Measurements from ENCODE around the gene LEKR1.
A peak's percentile ranks its signal among the peaks of the same experiment; 100 is the strongest.

The LEKR1 gene

DNA sequence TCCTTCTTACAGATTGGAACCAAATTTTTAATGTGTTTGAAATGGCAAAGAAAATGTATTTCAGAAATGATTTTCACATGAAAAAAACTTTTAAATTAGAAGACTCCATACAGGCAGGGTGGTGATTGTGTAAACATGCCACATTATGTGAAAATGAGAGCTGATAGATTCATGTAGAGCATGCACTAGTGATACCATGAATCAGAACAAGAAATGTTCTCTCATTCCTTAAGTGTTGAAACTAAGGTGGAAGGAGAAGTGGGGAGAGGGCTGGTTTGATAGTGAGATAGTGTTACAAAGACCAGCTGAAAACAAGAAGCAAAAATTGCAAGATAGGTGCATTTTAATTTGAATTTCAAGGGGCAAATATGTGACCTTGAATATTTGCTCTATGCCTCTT lies 233.5 kb downstream of the LEKR1 start:
- no peak for DNase-seq (ENCODE audit: low spot score)

DNA sequence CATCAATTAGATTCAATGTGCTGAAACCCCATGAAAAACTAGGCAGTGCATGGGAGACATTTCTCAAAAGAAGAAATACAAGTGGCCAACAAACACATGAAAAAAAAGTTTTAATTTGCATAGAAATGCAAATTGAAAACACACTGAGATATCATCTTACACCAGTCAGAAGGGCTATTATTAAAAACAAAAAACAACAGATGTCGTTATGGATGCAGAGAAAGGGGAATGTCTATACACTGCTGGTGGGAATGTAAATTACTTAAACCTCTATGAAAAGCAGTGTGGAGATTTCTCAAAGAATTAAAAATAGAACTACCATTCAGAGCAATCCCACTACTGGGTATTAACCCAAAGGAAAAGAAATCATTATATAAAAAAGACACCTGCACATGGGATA lies 235.1 kb downstream of the LEKR1 start:
- no peak for DNase-seq (ENCODE audit: low spot score)

DNA sequence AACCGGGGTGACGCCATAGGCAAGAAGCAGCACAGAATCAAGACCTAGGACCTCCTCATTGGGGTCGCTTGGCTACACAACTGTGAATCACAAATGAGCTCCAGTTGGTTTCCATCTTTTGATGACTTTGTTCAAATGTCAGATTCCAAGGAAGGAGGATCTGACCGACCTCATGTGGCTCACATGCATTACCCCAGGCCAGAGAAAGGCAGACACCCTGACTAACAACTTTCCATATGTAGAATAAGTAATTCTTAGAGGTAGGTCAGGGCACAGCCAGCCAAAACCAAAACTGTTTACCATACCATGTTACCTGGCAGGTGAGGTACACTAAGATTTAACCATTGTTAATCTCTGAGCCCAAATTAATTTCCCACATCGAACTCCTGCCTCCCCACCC lies 237.3 kb downstream of the LEKR1 start:
- DNase-seq (ENCODE audit: low spot score), result no peak

DNA sequence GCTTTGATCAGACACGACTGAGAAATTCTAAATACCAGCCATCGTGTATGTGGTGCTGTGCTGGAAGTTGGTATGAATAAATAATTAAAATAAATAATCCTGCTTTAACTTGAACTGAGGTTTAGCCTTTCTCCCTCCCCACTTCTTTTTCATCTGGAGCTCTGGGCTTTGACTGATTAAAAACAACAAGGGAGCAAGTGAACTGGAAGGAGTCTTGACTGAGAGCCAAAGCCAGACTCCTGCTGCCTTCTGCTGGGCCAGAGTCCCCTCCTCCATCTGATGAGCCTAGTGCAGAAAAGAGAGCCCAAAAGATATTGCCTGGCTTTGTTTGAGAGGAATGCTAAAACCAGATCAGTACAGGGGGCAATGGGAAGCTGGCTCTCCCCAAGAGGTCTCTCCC lies 237.8 kb downstream of the LEKR1 start:
- DNase-seq (ENCODE audit: low spot score), result no peak

DNA sequence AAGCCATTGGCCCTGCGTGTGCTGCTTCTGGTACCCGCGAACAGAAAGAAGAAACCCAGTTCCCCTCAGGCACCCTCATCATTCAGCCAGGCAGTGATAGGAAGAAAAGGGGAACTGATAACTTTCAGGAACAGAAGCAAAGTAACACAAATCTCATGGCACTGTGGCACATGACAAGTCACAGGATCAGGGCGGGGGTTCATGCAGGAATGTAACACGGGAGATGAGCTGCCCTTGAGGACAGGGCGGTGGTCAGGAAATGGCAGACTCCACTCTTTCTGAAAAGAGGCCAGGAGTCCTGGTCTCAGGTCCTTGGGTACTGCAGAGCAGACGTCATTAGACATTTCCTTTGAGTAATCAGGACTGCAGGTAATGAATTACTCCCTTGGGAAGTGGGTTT lies 238.2 kb downstream of the LEKR1 start:
- no peak for DNase-seq (ENCODE audit: low spot score)

DNA sequence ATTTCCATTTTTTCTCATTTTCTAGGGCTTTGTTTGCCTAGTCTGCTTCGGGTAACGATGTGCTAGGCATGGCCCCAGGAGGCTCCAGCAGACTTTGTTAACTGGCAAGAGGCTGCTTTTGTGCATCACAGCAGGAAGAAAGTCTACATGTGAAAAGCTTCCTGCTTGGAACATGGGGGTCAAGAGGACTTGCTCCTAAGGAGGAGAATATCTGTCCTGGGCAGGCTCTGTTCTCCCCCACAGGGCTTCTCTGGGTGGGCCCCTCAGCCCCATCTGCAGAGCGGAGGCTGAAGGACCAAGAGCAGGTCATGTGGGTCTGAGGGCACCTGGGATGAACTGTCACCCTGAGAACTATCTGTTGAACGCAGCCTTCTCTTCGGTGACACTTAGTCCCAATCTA lies 239.0 kb downstream of the LEKR1 start:
- DNase-seq (ENCODE audit: low spot score), result no peak

DNA sequence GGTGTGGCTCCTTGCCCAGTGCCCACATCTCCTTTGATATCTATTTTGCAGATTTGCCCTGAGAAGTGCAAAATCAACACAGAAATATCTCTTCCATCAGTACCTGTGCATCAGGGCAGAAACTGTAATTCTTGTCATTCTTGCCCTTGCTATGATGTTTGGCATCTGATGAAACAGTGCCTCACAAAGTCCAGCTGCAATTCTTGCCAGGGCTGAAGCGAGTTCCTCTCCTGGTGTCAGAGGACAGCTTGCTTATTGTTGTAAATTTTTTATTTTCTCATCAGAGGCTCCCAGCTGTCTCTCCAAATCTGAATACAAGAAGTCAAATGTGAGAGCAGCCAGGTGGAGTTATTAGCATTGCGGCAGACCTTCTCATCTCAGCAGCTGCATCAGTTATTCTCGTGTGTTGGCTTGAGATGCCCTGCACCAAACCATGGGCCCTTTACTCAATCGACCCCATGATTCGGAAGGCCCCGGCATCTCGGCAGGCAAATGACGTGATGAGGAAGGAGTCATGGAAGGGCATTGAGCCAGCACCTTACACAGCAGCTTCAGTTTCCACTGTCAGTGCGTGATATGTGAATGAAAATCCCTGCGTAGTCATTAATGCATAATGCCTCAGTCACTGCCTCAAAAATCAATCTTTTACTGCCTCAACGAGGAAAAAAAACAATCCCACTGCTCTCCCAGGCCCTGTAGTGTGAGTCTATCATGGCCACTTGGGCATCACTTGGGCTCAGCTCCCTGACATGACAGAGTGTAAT lies 240.4 kb downstream of the LEKR1 start:
- no peak for DNase-seq (ENCODE audit: low spot score)

DNA sequence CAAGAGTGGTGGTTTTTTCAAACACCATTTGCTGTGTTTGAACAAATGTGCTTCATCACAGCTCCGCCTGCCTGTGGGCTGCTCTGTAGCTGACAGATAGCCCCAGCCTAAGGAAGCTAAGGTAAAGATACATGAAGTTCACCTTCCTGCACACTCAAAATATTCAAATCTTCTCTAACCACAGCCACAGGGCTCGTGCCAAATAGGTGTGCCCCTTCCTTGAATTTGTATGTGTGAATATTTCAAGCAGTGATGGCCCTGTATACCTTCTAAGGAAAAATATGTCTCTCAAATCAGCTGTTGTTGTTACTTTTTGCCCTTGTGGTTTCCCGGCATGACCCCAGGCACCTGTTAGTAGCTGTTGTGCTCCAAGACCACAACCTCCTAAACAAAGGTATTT lies 241.0 kb downstream of the LEKR1 start:
- DNase-seq (ENCODE audit: low spot score), result no peak

DNA sequence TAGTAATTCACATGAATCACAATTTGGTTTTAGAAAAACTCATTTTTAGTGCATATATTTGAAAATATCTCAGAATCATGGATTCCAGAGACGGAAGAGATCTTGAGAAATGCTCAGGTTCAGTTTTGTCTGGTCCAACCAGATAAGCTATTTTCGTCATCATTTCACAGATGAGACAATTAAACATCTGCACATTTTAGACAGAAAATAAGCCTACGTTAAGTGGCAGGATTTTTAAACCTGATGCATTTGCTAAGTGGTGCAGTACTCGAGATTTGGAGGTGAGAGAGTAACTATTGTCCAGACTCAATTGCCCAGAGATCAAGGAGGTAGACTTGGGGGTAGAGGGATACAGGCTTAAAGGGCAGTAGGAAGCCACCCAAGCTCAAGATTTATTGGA lies 243.3 kb downstream of the LEKR1 start:
- DNase-seq (ENCODE audit: low spot score), result no peak

DNA sequence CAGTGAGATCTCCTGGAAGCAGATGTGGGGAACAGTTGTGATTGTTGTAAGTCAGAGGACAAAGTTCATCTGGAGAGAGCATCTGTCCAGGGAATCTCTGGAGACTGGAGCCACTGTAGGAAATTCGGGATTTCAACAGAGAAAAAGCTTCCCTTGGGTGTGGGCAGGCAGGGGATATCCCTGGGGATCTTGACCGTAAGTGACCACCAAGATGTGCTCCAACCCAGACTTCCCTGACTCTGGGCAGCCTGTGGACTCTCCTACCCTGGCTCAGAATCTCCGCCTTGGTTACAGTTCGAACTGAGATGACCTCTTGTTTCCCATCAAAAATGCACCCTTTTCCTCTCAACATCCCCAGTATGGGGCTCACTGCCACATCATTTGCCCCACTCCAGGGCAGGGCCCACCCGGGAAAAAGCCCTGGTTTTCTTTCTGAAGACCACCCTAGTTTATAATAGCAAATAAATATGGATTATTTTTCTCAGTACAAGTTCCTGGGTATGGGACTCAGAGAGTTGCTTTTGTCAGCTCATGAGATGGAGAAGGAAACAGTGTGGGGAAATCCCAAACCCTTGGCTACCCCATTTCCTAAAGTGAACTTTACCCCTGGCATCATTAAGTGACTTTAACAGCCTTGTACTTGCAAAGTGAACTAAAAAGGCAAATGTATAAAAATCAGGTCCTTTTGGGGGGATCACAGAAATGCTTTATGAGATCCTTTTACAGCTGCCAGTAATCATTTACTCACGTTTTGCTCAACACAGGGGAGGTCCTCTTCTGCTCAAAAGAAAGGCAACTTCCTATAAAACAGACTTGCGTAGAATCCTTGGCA lies 243.9 kb downstream of the LEKR1 start:
- no peak for DNase-seq (ENCODE audit: low spot score)

DNA sequence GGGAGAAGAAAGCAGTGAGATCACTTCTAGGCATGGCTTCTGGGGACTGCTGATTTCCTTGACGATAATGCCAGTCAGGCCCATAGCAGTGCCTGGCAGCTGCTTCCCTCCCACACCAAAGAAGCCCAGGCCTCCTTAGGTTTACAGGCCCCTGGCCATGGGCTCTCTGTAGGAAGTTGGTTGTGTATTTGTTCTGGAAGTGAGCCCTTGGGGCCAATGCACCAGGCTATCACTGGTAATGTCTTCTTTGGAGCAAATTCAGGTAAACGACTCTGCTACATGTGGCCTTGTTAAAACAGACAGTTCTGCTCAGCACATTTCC lies 244.5 kb downstream of the LEKR1 start:
- DNase-seq (ENCODE audit: low spot score), result no peak

DNA sequence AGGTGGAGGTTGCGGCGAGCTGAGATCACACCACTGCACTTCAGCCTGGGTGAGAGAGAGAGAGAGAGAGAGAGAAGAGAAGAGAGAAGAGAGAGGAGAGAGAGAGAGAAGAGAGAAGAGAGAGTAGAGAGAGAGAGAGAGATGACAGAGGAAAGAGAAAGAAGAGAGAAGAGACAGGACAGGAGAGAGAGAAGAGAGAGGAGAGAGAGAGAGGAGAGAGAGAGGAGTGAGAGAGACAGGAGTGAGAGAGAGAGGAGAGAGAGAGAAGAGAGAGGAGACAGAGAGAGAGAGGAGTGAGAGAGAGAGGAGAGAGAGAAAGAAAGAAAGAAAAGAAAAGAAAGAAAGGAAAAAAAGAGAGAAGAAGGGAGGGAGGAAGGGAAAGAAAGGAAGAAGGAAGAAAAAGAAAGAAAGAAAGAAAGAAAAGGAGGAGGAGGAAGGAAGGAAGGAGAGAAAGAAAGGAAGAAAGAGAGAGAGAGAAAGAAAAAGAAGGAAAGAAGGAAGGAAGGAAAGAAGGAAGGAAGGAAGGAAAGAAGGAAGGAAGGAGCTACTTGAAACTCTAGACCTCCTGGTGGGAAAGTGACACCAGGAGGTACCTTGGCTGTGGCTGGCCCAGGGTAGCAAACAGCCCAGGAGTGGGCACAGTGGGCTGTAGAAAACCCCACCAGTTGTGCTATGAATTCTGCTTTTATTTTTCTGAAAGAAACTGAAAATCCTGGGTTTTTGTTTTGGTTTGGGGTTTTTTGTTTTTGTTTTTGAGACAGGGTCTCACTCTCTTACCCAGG lies 245.8 kb downstream of the LEKR1 start:
- no peak for DNase-seq (ENCODE audit: low spot score)

DNA sequence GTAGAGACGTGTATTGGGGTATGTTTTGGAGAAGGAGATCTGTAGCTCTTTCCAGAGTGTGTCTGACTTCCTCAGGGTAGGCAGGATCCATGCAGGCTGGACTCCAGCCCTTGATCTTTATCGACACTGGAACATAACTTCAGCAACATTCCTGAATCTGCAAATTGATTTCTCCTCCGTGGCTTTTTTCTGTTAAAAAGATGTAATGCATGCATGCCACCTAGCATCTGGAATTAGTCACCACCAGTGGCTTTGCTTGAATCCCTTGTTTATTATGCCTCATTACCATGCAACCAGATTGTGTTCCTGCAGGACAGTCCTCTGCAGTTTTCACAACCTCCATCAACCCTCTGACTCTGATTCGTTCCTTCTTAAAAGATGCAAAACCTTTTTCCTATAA lies 247.7 kb downstream of the LEKR1 start:
- DNase-seq (ENCODE audit: low spot score), result no peak

DNA sequence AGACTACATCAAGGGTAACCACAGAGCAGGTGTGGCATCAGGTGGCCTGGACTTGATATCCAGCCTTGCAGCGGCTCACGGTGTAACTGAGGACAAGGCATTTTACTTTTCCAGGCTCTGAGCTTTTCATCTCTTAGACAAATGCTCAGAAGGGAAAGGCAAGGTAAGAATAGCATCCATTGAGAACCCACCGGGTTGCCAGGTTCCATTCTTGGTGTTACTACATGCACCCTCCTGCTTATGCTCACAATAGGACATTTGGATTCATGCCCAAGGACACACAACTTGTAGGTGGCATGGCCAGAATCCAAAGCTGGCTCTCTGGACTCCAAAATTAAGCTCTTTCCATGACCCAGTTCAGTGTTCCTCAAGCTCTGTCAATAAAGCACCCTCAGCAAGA lies 248.3 kb downstream of the LEKR1 start:
- DNase-seq (ENCODE audit: low spot score), result no peak

DNA sequence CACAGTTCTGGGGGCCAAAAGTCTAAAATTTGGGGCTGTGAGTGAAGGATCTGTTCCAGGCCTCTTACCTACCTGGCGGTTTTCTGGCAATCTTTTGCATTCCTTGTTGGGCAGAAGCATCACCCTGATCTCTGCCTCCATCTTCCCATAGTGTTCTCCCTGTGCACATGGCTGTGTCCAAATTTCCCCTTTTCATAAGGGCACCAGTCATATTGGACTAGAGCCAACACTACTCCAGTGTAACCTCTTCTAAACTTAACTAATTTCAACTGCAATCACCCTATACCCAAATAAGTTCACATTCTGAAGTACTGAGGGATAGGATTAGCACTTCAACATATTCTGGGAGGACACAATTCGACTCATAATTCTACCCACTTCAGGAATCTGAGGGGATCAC lies 248.8 kb downstream of the LEKR1 start:
- no peak for DNase-seq (ENCODE audit: low spot score)

DNA sequence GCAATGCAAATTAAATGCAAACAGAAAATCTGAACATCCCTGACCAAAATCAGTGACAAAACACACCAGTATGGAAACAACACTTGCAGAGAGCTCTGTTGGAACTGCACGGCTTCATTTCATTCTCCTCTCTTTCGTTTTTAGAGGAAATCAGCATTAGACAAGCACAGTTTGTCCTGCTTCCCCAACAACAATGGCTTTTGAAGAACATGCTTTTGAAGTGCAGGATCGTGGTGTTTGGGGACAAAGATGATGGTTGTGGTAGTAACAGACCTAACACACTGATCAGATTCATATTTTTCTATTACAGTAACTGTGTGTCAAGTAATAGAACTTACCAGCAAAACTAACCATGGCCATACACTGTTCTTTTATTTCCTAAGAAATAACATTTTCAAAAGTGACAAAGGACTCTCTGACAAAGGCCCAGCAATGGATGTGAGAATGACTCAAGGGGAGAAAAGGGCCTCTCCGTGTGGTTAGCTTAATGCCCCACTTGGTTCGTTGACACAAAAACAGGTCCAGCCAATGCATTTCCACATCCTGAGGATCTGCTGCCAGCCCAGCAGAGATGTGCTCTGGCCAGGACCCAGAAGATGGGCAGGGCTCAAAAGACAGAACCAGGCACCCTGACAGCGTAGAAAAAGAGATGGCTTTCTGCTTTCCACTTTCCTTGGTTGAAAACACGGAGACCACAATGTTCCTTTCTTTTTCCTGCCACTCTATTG lies 249.7 kb downstream of the LEKR1 start:
- DNase-seq (ENCODE audit: low spot score), result no peak

DNA sequence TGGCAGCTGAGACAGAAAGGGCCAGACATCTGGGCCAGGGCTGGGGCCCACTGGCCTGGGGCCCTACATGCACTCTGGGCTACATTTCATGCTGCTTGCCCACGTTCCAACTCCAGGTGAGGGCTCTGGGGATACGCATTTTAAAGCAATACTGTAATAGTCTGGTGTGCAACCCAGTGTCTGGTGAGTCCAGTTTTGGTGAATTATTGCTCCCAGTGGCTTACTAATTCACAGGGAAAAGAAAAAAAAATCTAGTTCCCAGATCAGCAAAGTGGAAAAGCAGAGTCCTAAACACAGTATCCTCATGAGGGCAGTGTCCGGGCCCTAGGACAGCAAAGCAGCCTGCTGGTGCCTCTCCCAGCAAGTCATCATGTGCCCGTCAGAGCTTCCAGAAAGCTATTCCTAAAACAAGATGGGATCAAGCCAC lies 251.4 kb downstream of the LEKR1 start:
- no peak for DNase-seq (ENCODE audit: low spot score)

DNA sequence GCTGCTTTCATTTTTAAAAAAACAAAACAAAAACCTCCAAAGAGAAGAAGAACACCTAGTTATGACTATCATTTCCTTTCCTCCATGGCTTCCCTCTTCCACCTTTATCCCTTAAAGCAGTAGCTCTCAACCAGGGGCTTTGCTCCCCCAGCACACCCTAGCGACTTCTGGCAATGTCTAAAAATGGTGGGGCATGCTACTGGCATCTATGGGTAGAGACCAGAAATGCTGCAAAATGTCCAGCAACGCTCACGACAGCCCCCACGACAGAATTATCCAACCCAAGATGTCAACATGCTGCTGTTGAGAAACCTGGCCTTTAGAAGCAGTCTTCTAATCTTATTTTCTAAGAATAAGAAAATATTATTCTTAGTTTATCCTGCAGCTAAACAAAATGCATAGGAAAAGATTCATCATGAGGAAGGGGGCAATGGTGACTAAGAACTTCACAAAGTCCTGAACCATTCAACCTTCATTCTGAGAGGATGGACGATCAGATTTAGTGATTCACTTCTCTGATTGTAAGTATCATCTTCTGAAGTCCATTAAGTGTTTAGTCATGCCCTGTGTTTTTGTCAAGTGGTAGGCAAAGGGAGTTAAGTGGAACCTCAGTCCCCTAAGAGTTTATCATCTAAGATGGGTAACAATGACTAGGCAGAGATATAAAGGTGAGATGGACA lies 252.1 kb downstream of the LEKR1 start:
- no peak for DNase-seq (ENCODE audit: low spot score)

DNA sequence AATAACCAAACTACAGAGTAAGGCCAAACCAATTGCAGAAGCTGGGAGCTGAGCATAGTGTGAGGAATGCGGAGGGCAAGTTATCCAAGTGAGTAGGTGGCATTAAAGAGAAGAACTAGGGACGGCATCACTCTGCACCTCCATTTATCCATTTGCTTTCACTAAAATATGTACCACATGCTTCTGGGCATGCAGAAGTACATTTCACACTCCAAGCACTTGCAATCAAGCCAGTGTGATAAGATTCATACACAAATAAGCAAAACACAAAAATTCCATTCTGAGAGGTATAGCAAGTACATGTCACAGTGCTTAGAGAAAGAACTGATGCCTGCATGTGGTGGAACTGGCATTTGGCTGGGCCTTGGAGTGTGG lies 252.6 kb downstream of the LEKR1 start:
- no peak for DNase-seq (ENCODE audit: low spot score)

DNA sequence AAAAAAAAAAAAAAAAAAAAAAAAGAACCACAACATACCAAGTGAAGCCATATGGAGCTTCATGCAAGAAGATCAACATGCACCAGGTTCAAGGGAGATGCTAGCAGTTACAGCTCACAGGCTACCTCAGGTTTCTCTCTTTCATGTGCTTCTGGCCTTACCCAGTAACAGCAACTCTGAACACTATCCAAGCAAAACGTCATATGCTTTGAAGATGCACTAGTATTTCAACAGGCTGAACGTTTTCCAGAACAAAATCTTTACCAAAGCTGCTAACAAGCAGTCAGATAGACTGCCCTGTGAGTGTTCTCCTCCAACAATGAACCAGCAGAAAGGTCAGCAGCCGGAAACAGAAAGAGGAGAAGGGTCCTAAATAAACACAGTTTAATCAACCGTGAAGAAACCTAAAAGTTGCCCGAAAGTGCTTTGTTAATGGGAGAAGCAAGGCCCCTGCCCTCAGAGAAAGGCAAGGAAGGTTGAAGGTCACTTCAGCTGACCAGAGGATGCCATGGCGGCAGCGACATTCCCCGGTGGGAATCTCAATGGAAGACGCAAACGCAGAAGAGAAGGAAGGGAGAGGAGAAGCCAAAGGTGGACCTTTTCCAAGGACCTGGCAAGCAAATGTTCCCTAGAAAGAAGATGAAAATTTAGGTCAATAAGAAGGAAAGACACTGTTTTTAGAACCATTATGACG lies 253.7 kb downstream of the LEKR1 start:
- no peak for DNase-seq (ENCODE audit: low spot score)

DNA sequence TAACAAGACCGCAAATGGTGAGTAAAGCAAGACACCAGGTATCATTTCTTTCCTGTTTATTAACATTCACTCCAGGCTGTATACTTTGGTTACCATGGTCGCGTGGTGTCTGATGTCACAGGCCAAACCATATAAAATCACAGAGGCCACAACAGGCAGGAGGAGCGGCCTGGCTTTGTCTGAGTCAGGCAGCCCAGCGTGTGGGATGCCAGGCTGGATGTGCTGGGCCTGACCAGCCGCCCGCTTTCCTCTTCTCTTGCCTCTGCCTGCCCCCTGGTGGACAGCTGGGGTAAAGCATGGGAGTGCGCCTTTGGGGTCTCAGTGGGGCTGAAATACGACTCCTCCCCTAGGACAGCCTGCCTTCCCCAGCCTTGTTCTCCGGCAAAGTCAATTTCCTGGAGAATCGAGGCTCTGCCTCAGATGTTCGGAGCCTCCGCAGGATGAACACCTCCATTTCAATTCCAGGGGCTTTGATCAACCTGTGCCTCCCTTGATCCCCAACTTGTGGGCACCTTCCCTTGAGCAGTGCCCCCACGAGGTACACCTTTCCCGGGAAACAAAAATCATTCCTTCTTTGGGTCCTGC lies 255.6 kb downstream of the LEKR1 start:
- peak; percentile 71 for DNase-seq (ENCODE audit: low spot score)
